NOMO-1 (cell line): ENCODE results near the gene CYSRT1.

ENCODE experiments used
- DNase-seq, 2 experiments: peaks; one replicate each; lab custom pipeline; 2025; ENCODE audit not compliant: unreplicated experiment in 2 of 2; lab: John Stamatoyannopoulos, UW

The CYSRT1 gene

DNA sequence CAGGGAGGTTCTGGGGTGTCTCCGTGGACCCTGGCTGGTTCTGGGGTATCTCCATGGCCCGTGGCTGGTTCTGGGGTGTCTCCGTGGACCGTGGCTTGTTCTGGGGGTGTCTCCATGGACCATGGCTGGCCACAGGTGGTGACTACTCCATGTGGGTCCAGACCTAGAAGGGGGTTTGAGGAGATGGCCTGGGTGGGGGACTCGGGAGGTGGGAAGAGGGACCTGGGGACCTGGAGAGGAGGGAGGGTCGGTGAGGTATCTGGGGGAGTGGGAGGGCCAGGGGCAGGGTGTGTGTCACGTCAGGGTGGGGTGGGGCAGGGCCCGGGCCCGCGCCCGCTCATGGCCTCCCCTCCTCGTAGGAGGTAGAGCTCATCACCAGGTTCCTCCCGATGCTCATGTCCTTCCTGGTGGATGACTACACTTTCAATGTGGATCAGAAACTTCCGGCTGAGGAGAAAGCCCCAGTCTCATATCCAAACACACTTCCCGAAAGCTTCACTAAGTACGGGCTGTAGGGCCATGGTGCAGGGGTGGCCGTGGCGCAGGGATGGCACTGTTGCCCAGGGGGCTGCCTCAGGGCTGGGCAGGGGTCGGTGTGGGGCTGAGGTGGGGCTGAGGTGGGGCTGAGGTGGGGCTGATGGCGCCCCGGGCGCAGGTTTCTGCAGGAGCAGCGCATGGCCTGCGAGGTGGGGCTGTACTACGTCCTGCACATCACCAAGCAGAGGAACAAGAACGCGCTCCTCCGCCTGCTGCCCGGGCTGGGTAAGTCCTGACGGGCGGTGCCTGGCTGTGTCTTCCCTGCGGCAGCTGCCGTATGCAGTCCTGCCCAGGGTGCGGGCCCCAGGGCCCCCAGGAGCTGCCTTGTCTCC is 41.8 kb downstream of the CYSRT1 start:
- no peak for DNase-seq

DNA sequence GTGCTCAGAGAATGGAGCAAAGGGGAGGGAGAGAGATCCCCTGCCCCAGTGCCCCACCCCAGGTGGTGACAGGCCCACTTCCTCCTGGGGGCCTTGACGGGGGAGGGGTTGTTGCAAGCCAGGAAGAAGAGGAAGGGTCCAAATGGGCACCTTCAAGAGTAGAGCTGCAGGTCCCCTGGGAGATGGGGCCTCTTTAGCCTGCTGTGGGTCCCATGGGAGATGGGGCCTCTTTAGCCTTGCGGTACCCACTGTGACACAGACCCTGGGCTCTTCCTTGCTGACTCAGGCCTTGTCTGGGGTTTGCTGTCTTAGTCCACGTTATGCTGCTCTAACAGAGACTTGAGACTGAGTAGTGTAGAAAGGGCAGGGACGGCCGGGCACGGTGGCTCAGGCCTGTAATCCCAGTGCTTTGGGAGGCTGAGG is 43.0 kb downstream of the CYSRT1 start:
- DNase-seq = no peak

DNA sequence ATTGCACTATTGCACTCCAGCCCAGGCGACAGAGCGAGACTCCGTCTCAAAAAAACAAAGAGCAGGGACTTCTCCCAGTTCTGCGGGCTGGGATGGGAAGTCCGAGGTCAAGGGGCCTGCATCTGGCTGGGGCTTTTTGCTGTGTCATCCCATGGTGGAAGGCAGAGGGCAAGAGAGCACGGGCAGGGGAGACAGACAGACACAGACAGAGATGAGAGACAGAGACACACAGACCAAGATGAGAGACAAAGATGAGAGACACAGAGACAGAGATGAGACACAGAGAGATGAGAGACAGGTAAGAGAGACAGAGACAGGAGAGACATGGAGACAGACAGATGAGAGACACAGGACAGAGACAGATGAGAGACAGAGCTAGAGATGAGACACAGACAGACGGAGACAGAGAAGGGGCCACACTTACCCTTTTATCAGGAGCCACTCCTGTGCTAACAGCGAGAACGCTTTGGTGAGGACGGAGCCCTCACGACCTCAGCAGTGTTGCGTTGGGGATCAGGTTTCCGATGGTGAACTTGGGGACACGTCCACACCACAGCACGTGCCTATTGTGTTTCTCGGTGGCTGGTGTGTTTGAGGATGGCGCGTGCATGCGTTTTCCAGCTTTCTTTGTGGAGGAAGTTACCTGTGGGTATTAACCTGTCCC is 43.7 kb downstream of the CYSRT1 start:
- DNase-seq = no peak

DNA sequence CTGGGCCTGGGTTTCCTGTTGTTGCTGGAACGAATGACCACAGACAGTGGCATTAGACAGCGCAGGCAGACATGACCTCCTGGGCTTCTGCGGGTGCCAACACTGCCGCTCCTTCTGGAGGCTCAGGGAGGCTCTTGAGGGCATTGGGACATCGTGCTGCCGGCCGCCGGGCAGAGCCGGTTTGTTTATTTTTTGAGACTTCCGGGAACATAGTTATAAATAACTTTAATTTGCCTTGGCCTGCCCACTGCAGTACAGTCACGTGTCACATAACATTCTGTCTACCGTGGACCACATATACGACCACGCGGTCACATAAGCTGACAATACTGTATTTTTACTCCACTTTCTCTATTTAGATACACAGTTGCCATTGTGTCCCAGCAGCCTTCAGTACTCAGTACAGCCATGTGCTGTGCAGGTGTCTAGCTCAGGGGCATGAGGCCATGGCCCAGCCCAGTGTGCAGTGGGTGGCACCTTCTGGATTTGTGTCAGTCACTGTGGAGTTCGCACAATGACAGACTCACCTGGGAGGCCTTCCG is 44.3 kb downstream of the CYSRT1 start:
- peak; percentile 83 to 90 for DNase-seq

DNA sequence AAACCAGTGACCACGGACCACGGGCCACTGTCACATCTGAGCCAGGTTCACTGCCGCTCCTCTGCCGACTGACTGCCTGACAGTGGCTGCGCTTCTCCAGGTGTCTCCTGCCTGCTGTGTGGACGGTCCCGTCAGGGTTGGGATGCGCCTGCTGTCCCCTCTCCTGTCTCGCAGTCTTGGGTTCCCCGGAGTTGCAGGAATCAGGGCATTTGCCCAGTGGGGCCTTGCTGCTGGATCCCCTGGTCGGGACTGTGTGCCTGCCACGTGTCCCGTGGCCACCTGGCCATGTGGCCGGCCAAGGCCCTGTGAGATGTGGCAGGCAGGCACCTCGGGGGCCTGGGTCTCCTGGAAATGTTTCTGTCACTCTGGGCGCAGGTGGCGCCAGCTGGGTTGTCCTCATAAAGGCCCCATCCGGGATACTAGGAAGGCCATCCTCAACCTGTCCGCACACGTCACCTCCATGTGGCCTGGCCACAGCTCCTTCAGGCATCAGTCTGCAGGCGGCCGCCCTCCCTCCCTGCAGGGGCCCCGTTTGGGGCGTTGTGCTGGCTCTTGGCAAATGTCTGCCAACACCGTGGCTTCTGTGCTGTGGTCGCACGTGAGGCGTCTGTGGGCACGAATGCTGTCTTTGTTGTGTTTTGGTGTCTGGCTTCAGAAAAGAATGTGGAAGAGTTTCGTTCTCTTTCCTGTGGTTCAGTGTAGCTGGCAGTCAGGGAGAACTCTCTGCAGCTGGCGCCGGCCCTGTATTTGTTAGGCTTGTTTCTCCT is 46.1 kb downstream of the CYSRT1 start:
- no peak for DNase-seq

DNA sequence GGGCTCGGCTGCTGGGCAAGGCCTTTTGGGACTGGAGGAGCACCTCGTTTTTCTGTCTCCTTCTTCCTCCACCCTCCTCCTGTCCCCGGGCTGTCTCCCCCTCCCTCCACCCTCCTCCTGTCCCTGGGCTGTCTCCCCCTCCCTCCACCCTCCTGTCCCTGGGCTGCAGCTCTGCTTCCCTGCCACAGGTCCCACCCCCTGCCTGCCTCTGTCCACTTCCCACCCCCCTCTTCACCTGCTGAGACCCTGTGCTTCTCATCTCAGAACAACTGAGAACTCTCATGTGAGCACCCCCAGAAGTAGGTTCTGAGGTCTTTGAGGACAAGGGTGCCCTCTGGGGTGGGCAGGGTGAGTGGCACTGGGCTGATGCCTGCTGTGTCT is 46.7 kb downstream of the CYSRT1 start:
- no peak for DNase-seq

DNA sequence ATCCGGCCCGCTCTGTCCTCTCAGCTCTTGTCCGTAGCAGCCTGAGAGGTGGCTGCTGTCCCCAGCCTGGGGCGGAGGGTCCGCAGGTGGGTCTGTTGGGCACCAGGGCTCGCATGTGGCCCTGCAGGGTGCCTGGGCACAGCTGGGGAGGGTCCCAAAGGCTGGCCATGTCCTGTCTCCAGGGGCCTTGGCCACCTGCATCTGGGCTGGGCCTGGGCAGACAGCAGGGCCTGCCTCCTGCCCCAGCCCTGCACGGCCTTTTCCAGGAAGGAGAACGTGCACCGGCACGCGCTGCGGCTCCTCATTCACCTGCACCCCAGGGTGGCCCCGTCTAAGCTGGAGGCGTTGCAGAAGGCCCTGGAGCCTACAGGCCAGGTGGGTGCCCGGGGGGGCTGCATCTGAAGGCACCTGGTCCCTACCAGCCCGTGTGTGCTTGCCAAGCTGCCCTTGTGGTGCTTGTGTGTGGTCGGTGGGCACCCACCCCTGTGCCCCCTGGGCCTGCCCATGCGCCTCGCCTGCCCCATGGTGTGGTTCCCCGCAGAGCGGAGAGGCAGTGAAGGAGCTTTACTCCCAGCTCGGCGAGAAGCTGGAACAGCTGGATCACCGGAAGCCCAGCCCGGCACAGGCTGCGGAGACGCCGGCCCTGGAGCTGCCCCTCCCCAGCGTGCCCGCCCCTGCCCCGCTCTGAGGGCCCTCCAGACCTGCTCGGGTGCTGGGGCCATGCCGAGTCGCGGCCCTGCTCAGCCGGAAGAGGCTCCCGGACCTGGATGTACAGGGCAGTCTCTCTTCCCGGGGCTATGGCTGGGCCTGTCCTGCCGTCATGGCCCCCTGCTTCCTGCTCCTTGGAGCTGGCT is 47.5 kb downstream of the CYSRT1 start:
- DNase-seq = no peak

DNA sequence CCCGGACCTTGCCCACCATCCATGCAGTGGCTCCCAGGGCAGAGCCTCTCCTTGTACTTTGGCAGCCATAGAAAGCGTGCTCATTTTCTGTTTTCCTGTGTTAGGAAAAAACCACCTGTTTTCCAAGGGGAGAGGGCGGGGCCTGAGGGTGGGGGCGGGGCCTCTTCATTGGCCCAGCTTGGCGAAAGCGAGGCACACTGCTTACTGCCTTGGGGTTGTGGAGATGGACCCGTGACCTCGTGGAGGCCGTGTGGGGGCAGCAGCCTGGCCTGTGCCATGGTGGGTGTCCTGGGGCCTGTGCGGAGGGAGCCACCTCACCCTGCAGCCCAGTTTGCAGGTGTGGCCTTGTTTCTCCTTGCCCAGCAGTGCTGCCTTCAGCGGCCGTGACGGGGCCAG is 48.1 kb downstream of the CYSRT1 start:
- no peak for DNase-seq

DNA sequence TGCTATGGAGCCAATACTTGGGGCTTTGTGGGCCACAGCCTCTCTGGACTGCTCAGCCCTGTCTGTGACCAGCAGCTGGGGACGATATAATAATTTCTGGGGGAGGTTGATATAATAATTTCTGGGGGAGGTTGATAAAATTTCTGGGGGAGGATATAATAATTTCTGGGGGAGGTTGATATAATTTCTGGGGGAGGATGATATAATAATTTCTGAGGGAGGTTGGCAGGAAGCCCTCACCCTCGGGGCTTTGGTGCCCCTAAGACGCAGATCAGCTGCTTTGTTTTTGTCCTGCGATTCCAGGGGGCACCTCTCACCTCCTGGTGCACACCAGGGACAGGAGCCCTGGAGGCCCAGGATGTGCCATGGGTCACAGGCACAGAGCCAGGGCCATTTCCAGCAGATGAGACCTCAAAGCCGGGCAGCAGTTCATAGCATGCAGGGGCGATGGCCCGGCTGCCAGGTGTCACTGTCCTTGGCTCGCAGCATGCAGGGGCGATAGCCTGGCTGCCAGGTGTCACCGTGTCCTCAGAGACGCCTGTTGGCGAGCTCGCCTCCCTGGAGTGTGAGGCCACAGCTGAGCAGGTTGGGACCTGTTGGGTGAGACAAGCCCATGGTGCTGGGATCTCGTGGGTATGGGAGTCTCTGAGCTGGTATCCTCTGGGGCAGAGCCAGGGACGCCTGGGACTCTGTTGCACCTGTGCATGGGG is 48.8 kb downstream of the CYSRT1 start:
- no peak for DNase-seq

DNA sequence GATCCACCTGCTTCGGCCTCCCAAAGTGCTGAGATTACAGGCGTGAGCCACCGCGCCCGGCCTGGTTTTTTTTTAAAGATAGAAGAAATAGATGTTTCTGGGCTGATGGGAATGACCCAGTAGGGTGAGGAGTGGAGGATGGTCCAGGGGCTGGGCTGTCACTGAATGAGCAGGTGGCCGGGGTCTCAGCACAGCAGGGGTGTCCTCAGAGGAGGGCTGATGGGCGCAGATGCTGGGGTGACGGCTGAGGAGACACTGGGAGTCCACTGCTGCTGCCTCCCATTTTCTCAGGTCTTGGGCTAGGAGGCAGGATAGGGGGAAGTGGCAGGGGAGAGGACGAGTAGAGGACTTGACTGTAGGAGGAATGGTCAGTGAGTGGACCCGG is 50.2 kb downstream of the CYSRT1 start:
- no peak for DNase-seq
